H1 (cell line): ENCODE data around the gene PIM2.
"Not testable (repeated sequence)": the region's sequence is repeated elsewhere in the genome, so short reads cannot be mapped to it uniquely, and the experiment has no call there.

ENCODE experiments used
- CBX8 ChIP-seq: fragments of 300-800, 300-1000 bp; sonication (generic); IDR thresholded peaks from 2 replicates; pipeline ENCODE4 v1.7.1; 2016; ENCODE audit warnings: low read depth, low read length, borderline replicate concordance
- CTCF ChIP-seq, 3 experiments: IDR thresholded peaks; 1 replicate in 2 of 3; 2 replicates in 1 of 3; pipeline versions ENCODE4 v1.5.1 to v1.6.1; 2011; ENCODE audit warnings: low read length in 3 of 3, mild to moderate bottlenecking in 3 of 3, inconsistent platforms in 2 of 3, low read depth in 1 of 3, moderate library complexity in 1 of 3; ENCODE audit not compliant: insufficient read depth in 1 of 3; ENCODE audit errors: control extremely low read depth in 1 of 3
- EZH2 ChIP-seq: fragments of 200-600 bp; sonication (generic); IDR thresholded peaks from 2 replicates; pipeline ENCODE4 v1.7.1; 2012; ENCODE audit warnings: low read depth, mild to moderate bottlenecking, moderate library complexity, low read length, inconsistent platforms; ENCODE audit not compliant: severe bottlenecking
- MAFK ChIP-seq: IDR thresholded peaks from 2 replicates; pipeline ENCODE4 v1.6.1; 2012; ENCODE audit warnings: low read depth, mild to moderate bottlenecking, improper control_type of control experiment, low read length
- POLR2A ChIP-seq, 2 experiments: IDR thresholded peaks; 1 replicate in 1 of 2; 2 replicates in 1 of 2; pipeline ENCODE4 v1.6.1; 2011; ENCODE audit warnings: low read depth in 2 of 2, low read length in 2 of 2, mild to moderate bottlenecking in 2 of 2; ENCODE audit errors: control extremely low read depth in 1 of 2
- RAD21 ChIP-seq, 2 experiments: IDR thresholded peaks in 1 of 2; conservative IDR thresholded peaks in 1 of 2; 2 replicates each; pipeline ENCODE4 v1.6.1; 2011; ENCODE audit warnings: low read depth in 2 of 2, low read length in 2 of 2, improper control_type of control experiment in 1 of 2, inconsistent platforms in 1 of 2, mild to moderate bottlenecking in 1 of 2, moderate library complexity in 1 of 2
- RFX5 ChIP-seq: IDR thresholded peaks from 2 replicates; pipeline ENCODE4 v1.6.1; 2011; ENCODE audit warnings: low read depth, low read length, improper control_type of control experiment, borderline replicate concordance
- RNF2 ChIP-seq: fragments of 200-900, 300-1000 bp; sonication (generic); IDR thresholded peaks from 2 replicates; pipeline ENCODE4 v1.7.1; 2016; ENCODE audit warnings: borderline replicate concordance, low read depth, mild to moderate bottlenecking, antibody characterized with exemption, low read length; ENCODE audit not compliant: poor library complexity, severe bottlenecking; ENCODE audit errors: missing control alignments
- TBP ChIP-seq: IDR thresholded peaks from 2 replicates; pipeline ENCODE4 v1.6.1; 2011; ENCODE audit warnings: low read depth, low read length, improper control_type of control experiment

- TF ChIP-seq CTCF (IDR thresholded peaks at IDR 0.05; ENCODE audit: control extremely low read depth in 1 of 3, insufficient read depth in 1 of 3, low read depth in 1 of 3, low read length in 3 of 3); EZH2; RAD21 (IDR thresholded peaks at IDR 0.05 in 1 of 2, conservative IDR thresholded peaks at IDR 0.05 in 1 of 2; ENCODE audit: low read depth in 2 of 2, low read length in 2 of 2); POLR2A (IDR thresholded peaks at IDR 0.05; ENCODE audit: control extremely low read depth in 1 of 2, low read depth in 2 of 2, low read length in 2 of 2); RNF2; TBP; CBX8; RFX5; MAFK: not testable (repeated sequence)
Observed at GRCh38 chrX:48886586-48886985, 32.2 kb downstream of the PIM2 start.
